GM21576 (cell line): ENCODE measurements around the gene NUBP2.

Experiments used
- ATAC-seq: cut with Tn5 transposase; IDR thresholded peaks from one replicate; pipeline ENCODE4 v1.9.1; 2021; ENCODE audit warnings: mild to moderate bottlenecking, moderate library complexity; ENCODE audit not compliant: unreplicated experiment

The NUBP2 gene

DNA sequence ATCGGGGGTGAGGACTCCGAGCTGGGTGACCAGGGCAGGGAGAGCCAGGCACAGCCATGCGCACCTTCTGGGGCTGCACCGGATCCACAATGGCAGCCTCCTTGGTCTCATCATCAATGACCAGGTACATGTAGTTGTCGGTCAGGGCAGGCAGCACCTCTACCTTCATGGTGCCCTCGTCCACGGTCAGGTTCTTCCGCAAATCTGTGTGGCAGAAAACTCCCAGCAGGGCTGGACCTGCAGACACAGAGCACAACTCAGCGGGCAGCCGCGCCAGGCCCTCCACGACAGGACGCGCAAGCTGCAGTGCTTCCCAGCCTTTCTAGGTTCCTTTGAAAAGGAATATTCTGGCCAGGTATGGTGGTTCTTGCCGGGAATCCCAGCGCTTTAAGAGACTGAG lies 40.0 kb downstream of the NUBP2 start:
- ATAC-seq = no peak

DNA sequence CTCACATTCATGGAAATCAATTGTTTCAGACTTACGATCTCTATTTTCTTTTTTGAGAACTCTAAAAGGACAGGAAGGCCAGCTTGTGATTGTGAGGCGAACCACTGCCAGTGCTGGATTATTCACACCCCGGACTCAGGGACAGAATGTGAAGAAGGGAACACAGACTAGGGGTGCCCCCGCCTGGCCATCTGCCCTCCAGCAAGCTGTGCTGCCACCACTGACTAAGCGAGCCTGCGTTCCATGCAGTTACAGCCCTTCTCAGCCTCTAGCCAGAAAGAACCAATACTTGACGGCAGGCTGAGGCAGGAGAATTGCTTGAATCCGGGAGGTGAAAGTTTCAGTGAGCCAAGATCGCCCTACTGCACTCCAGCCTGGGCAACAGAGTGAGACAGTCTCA lies 41.1 kb downstream of the NUBP2 start:
- ATAC-seq = no peak

DNA sequence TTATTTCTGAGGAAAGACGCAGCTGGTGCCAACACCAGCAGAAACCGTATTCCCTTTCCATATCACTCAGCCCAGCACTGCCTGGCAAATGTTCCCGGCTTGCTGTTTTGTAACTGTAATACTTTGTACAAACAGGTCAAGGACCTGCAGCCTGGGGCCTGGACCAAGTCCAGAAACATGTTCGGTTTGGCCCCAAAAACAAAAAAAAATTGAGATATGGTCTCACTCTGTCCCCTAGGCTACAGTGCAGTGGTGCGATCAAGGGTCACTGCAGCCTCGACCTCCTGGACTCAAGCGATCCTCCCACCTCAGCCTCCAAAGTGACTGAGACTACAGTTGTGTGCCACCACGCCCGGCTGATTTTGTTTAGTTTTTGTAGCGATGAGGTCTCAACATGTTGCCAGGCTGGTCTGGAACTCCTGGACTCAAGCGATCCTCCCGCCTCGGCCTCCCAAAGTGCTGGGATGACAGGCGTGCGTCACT lies 42.7 kb downstream of the NUBP2 start:
- no peak for ATAC-seq

DNA sequence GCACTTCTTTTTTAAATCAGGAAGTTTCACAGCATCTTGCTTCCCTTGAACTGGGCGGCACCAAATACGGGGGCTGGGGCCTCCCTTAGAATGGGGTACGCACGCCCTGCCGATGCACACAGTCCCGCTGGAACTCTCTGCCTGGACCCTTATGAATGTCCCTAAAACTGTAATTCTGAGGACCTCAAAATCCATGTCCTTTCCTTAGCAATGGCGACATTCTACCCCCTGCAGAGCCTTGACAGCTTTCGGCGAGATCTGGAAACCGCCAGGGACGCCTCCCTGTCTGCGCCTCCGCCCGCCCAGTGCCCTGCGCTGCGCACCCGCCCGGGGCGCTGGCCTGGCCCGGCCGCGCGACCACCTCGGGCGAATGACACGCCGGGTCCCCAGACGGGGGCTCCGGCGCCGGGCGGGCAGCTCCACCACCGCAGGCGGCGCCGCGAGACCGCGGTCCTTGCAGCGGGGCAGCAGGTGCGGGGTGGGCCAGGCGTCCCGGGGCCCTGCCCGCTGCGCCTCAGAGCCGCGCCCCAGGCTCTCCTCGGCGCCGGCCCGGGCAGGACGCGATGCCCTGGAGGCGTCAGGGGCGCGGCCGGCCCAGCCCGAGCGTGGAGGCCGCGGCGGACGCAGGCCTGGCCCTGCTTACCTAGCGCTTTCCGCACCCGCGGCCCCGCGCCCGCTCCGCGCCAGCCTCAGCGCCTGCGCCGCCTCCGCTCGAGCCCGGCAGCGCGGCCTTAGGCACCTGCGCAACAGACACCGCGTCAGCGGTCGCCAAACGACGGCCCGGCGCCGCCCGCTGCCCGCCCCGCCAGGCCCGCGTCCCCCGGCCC lies 43.3 kb downstream of the NUBP2 start:
- peak; percentile 47 for ATAC-seq

DNA sequence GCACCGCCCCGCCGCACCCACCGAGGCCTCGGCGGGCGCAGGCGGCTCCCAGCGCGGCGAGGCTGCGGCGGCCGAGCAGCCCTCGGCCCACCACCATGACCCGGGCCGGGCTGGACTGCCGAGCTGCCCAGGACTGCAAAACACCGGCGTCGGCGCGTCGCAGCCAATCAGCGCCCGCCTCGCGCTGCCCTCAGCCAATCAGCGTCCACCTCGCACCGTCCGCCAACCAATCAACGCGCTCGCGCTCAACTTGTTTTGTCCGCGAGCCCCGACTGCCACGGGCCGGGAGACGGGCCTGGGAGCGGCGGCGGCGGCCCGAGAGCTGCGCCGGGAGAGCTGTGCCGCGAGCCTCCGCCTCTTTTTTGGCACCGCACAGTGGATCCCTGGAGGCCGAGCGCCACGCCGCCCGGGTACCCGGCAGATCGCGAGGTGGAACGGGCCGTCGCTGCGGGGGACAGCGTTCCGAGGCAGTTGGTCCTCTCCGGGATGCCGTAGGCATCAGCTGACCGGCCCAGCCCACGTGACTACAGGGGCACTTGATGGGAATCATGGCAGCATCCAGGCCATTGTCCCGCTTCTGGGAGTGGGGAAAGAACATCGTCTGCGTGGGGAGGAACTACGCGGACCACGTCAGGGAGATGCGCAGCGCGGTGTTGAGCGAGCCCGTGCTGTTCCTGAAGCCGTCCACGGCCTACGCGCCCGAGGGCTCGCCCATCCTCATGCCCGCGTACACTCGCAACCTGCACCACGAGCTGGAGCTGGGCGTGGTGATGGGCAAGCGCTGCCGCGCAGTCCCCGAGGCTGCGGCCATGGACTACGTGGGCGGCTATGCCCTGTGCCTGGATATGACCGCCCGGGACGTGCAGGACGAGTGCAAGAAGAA lies 44.2 kb downstream of the NUBP2 start, which contains the start of the genes FAHD1 and HAGH:
TSS of gene FAHD1 (plus strand) at position 516 of the 883 bp plus-strand sequence. CDS start at position 549, 33 bp downstream.
TSS of gene HAGH (minus strand) at position 135 of the 883 bp plus-strand sequence. CDS start at position 97, 38 bp downstream.
- peak; percentile 76 for ATAC-seq

DNA sequence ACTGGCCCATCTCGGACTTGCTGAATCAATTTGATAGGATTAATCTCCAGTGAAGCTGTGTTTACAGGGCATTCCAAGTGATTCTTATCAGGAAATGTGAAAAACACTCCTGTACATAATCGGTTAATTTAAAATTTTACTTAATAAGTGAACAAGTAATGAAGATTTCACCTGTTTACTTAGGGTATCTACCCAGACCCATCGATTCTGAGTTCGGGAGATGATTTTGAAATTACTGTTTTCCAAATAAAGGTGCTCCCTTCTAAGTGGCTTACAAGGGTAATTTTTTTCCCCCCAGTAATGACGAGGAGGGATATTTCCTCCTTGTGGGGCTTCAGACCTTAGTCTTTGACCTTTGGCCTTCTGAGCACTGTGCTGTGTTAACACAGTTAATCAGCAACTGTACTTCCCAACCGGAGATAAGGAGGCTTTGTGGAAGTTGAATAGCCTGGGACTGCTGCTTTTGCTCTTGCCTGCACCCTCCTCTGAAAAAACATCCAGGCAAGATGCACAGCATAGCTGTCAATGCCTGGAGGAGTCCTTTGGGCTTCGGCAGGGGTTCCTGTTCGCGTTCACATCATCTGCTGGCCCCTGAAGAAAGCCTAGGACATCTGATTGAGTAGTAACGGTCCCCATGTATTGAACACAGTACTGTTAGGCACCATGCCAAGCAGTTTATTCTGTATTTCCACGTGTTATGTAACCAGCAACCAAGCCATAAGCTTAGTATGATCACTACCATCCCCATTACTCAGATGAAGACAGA lies 46.1 kb downstream of the NUBP2 start:
- ATAC-seq = no peak

DNA sequence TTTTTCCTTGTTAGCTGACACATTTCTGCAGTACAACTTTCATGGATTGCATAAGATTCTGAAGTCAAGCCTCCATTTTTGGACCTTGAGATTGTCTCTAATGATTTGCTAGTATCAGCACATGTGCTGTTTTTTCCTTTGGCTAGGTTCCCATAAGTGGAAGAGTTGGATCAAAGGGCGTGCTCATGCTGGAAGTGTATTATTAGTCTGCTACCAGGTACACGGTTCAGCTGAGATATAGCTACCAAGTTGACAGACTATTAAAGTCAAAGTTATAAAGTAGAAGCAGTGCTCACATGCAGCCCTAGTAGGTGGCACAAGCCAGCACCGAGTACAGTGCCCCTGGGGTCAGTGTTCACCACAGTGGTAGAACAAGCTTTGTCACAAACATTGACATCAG lies 47.5 kb downstream of the NUBP2 start:
- ATAC-seq = no peak

DNA sequence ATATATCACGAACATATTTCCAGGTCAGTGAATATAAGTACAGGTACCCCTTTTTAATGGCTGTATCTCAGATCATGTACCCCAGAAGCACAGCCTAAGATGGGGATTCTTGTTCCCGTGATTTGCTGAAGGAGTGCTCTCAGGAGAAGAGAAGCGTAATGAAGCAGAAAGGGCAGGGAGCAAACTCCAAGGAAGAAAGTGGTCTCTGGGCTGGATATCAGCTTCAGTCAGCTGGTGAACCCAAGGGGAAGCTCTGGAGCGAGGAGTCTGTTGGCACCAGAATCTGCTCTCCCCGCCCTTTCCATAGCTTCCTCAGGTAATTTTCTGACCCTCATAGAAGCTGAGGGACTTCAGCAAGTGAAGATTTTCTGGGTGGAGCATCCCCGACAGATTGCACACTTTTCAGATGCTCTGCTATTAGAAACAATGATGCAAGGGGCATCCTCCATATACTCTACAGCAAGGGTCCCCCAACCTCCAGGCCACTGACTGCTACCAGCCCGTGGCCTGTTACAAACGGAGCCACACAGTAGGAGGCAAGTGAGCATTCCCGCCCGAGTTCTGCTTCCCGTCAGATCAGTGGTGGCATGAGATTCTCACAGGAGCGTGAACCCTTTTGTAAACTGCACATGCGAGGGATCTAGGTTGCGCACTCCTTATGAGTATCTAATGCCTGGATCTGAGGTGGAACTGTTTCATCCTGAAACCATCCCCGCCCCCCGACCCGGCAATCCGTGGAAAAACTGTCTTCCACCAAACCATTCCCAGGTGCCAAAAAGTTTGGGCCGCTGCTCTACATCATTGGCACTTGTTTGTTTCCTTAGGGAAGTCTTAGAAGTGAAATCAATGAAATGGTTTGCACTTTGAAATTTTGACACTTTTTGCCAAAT lies 48.7 kb downstream of the NUBP2 start:
- ATAC-seq = no peak

DNA sequence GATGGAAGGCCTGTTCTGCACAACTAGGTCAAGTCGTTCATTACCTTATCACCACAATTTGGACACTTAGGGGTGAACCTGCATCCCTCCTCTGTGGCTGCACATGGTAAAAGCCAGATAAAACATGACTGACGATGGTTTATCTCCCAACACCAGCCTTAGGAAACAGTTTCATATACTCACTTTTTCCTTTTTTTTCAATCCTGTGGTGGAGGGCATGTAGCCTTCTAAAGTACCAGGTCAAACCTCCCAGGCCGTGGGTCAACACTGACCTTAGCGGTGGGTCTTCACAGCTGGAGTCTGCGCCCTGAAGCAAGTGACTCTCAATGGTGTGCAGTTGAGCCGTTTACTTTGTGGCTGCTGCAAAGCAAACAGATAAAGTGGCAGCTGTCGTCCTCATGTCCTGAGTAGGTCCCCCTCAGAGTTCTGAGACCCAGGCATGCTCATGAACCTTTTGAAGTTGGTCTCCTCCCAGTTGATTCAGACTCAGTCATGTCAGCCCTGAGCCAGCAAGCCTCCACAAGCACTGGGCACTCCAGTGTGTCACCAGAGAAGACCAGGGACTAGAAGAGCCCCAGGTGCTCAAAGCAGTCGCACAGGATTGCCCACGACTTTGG lies 50.2 kb downstream of the NUBP2 start:
- ATAC-seq = no peak

DNA sequence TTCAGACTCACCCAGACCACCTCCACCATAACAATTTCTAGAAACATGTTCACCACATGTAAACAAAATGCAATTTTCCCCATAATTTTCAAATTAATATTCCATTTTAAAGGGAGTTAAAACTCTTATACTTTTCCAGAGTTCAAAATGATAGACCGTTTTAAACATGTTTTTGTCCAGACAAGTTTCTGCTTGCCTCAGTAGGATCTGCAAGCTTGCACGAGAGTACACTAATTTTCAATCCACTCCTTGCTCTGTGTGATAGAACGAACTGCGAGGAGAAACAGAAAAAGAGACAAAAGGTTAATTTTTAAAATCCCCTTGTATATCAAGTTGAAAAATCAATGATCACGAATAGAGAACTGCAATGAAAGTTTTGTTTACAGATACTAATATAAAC lies 51.3 kb downstream of the NUBP2 start:
- no peak for ATAC-seq
